AG09319 (cell line): ENCODE measurements around the gene EVI2A.

Experiments
- DNase-seq: peaks from one replicate; pipeline ENCODE4 v3.0.0-alpha.2; 2010; ENCODE audit warnings: low read depth; ENCODE audit errors: extremely low read depth
- TF ChIP-seq, protein P1 (sequence below): IDR thresholded peaks from 2 replicates; pipeline ENCODE4 v1.5.1; 2011; ENCODE audit warnings: low read depth, mild to moderate bottlenecking, inconsistent platforms, low read length, moderate library complexity

The EVI2A gene

DNA sequence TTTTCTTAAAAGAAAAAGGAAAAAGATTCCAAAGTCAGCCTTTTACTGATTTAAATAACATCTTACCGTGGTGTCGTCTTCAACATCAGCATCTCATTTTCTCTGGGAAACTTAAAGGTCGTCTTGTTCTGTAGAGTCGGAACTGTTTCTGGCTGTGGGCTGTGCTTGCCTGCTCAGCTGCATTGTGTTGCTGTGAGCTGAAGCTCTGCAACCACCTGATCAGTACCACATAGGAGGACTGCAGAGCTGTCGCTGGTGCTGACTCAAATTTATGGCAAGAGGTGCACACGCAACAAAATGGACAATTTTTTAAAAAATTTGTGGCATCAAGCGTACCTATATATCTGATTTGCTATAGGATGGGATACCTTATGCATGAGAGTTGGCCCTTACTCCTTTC lies 24.3 kb downstream of the EVI2A start, which contains the start of gene OMG:
TSS of gene OMG (minus strand) at position 150 of the 400 bp plus-strand sequence. CDS start 908 bp downstream, outside the sequence.
- DNase-seq, result no peak
- TF ChIP-seq, protein P1, sequence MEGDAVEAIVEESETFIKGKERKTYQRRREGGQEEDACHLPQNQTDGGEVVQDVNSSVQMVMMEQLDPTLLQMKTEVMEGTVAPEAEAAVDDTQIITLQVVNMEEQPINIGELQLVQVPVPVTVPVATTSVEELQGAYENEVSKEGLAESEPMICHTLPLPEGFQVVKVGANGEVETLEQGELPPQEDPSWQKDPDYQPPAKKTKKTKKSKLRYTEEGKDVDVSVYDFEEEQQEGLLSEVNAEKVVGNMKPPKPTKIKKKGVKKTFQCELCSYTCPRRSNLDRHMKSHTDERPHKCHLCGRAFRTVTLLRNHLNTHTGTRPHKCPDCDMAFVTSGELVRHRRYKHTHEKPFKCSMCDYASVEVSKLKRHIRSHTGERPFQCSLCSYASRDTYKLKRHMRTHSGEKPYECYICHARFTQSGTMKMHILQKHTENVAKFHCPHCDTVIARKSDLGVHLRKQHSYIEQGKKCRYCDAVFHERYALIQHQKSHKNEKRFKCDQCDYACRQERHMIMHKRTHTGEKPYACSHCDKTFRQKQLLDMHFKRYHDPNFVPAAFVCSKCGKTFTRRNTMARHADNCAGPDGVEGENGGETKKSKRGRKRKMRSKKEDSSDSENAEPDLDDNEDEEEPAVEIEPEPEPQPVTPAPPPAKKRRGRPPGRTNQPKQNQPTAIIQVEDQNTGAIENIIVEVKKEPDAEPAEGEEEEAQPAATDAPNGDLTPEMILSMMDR, result no peak

DNA sequence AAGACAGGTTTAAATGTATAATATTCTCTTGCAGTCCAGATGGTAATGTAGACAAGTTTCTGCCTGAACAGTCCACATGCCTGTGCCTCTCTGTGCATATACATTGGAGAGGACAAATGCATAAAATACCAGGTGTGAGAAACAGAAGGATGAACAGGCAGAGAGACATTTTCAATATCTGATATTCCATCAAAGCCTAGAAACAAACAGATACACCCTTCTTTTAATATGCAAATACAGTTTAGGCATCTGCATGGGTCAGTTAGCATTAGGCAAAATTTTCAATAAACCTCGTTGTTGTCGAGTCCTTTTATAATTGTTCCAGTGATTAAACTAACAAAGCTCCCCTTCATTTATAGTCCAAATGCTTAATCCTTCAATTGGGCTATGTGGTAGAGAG lies 25.3 kb downstream of the EVI2A start:
- TF ChIP-seq, protein P1, result no peak
- DNase-seq, result no peak

GRCh38 chr17:31295489-31295871 lies 25.9 kb downstream of the EVI2A start:
- no peak for DNase-seq
- TF ChIP-seq, protein P1, result no peak

GRCh38 chr17:31294820-31295488 lies 26.5 kb downstream of the EVI2A start:
- DNase-seq, result no peak
- TF ChIP-seq, protein P1, result no peak

DNA sequence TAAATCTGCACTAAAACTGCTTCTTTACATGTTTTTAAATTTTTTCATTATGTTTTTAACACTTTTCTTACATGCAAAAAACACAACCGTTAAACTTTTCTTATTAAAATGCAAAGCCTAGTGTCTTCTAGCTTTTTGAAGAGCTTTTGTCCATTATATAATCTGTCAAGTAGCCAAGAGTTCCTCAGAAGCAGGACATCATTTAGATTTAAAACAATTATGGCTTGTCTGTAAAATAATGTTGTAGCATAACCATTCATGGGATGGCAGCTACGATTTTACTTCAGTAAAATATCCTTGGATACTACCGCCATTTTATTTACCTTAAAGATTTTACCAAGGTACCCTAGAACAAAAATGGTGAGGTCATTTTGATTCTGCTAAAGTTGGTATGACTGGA lies 27.2 kb downstream of the EVI2A start:
- TF ChIP-seq, protein P1, result no peak
- DNase-seq, result no peak

DNA sequence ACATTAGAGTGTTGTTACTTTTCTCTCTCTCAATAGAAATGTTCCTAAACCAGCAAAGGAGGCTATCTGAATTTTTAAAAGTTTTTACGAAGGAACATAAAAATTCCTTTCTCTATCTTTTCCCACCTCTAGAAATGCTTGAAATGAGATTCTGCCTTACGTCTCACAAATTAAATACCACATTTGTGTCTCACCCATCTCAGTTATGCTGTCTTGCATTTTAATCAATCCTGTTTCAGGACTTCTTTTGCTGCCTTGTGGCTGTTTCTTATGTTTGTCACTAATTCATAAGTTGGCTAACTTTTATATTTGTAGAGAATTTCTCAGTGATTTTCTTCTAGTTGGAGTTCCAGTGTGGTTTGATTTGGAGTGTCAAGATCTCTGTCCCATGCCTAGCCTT lies 27.8 kb downstream of the EVI2A start:
- DNase-seq, result no peak
- TF ChIP-seq, protein P1, result no peak

- no peak for DNase-seq
- TF ChIP-seq, protein P1, result no peak
Observed at GRCh38 chr17:31291820-31292219, 29.6 kb downstream of the EVI2A start.
